ENCODE results near the gene SOX6.

- TF ChIP-seq POLR2A (IDR thresholded peaks at IDR 0.05; ENCODE audit: low read depth, low read length) = no peak
- no peak for TF ChIP-seq POLR2AphosphoS5 (IDR thresholded peaks at IDR 0.05; ENCODE audit: low read depth, low read length)
- no peak for TF ChIP-seq PAX5 (IDR thresholded peaks at IDR 0.05; ENCODE audit: insufficient read depth, low read length, severe bottlenecking)
- no peak for TF ChIP-seq SPI1 (IDR thresholded peaks at IDR 0.05; ENCODE audit: low read depth, low read length)
- TF ChIP-seq TAF1 (IDR thresholded peaks at IDR 0.05; ENCODE audit: low read depth, low read length) = no peak
- TF ChIP-seq POU2F2 (IDR thresholded peaks at IDR 0.05; ENCODE audit: low read depth, low read length) = no peak
These were observed 68.6 kb downstream of the SOX6 start for GRCh38 chr11:16287630-16288280.

Data from GM12891 (cell line).